GM12878 (cell line): ENCODE data around the gene NUP54. TPM values are rescaled to one million over a fixed set of nuclear protein-coding genes. Genes with fewer than 3 reads are reported as not detected.
A peak's percentile ranks its signal among the peaks of the same experiment; 100 is the strongest.

ENCODE experiments used
- ASH2L ChIP-seq: fragments of 300-600, 200-600 bp; sonication (generic); IDR thresholded peaks from 2 replicates; pipeline ENCODE4 v1.6.1; 2017; ENCODE audit warnings: low read depth, mild to moderate bottlenecking, borderline replicate concordance
- BCL3 ChIP-seq: IDR thresholded peaks from 2 replicates; pipeline ENCODE4 v1.6.1; 2011; ENCODE audit warnings: borderline replicate concordance, low read depth, mild to moderate bottlenecking, moderate library complexity, low read length; ENCODE audit not compliant: insufficient read depth, poor library complexity, severe bottlenecking
- BCLAF1 ChIP-seq: fragments of 450-650 bp; IDR thresholded peaks from 2 replicates; pipeline ENCODE4 v1.6.1; 2017; ENCODE audit warnings: antibody characterized with exemption, mild to moderate bottlenecking, moderate library complexity
- CBX5 ChIP-seq: sonication (generic); IDR thresholded peaks from 2 replicates; pipeline ENCODE4 v1.6.1; 2016; ENCODE audit warnings: low read depth, moderate library complexity, mild to moderate bottlenecking, inconsistent platforms
- CEBPZ ChIP-seq: fragments of 150-350 bp; IDR thresholded peaks from 2 replicates; pipeline ENCODE4 v1.6.1; 2016; ENCODE audit warnings: low read depth, low read length
- FOXM1 ChIP-seq: IDR thresholded peaks from 2 replicates; pipeline ENCODE4 v1.6.1; 2012; ENCODE audit warnings: low read depth, mild to moderate bottlenecking, inconsistent platforms, low read length, moderate library complexity
- MTA3 ChIP-seq: IDR thresholded peaks from 2 replicates; pipeline ENCODE4 v1.6.1; 2012; ENCODE audit warnings: low read length, inconsistent platforms, borderline replicate concordance
- NFYA ChIP-seq: IDR thresholded peaks from 2 replicates; pipeline ENCODE4 v1.6.1; 2011; ENCODE audit warnings: low read depth, mild to moderate bottlenecking, low read length, improper control_type of control experiment, borderline replicate concordance
- NFYB ChIP-seq: IDR thresholded peaks from 2 replicates; pipeline ENCODE4 v1.6.1; 2011; ENCODE audit warnings: low read depth, mild to moderate bottlenecking, low read length, improper control_type of control experiment, moderate library complexity; ENCODE audit not compliant: insufficient read depth
- RAD21 ChIP-seq: IDR thresholded peaks from 2 replicates; pipeline ENCODE4 v1.6.1; 2011; ENCODE audit warnings: mild to moderate bottlenecking, low read depth, low read length, moderate library complexity; ENCODE audit not compliant: insufficient read depth
- REST ChIP-seq: IDR thresholded peaks from 2 replicates; pipeline ENCODE4 v1.6.1; 2012; ENCODE audit warnings: mild to moderate bottlenecking, low read depth, low read length
- SMARCA5 ChIP-seq: fragments of 450-650 bp; IDR thresholded peaks from 2 replicates; pipeline ENCODE4 v1.6.1; 2017; ENCODE audit warnings: mild to moderate bottlenecking
- YY1 ChIP-seq: IDR thresholded peaks from 2 replicates; pipeline ENCODE4 v1.6.1; 2011; ENCODE audit warnings: low read depth, mild to moderate bottlenecking, low read length
- ZBTB11 ChIP-seq: fragments of 450-650 bp; formaldehyde crosslinking; IDR thresholded peaks from 2 replicates; pipeline ENCODE4 v1.5.0; 2022; ENCODE audit warnings: mild to moderate bottlenecking, missing genetic modification characterization
- polyA plus RNA-seq, 11 experiments: library from polyadenylated mRNA; depleted of rRNA in 4 of 11; unstranded in 6 of 11; stranded (reverse) in 5 of 11; fragments of >200 nt; fragmentation: Nextera tagmentation in 4 of 11; fragmentation: Illumina TruSeq in 1 of 11; extraction: Ambion mirVana in 4 of 11; extraction: Trizol in 1 of 11; gene quantifications; 1 replicate in 1 of 11; 2 replicates in 10 of 11; pipeline versions ENCODE4 v1.2.1 to v1.2.3, GENCODE V29; 2011 to 2016; ENCODE audit warnings: inconsistent platforms in 2 of 11, missing spikeins in 2 of 11, low read depth in 1 of 11
- total RNA-seq, 4 experiments: library from RNA; depleted of rRNA in 3 of 4; stranded (reverse); fragments of >200 nt in 3 of 4; fragmentation: Illumina TruSeq in 1 of 4; extraction: Trizol in 1 of 4; gene quantifications; 2 replicates each; pipeline versions ENCODE4 v1.2.1 to v1.2.3, GENCODE V29; 2013 to 2021

The NUP54 gene
- total and polyA plus RNA-seq, 10 of the 15 experiments (the other 5 are each of a cell fraction or from before 2014, with no cell fraction given), result 17.5 to 69.0 (median 42.3) TPM

- TF ChIP-seq ZBTB11 (CRISPR knock-in tag), result no peak
- peak; percentile 95 for TF ChIP-seq RAD21
- TF ChIP-seq NFYB, result no peak
- TF ChIP-seq CEBPZ, result no peak
- TF ChIP-seq BCL3, result no peak
- no peak for TF ChIP-seq BCLAF1
- no peak for TF ChIP-seq SMARCA5
- peak; percentile 83 for TF ChIP-seq YY1
- TF ChIP-seq NFYA, result no peak
- TF ChIP-seq FOXM1, result peak; percentile 44; the same call in 1 of the 2 replicates
- no peak for TF ChIP-seq ASH2L
- TF ChIP-seq REST, result no peak
- no peak for TF ChIP-seq MTA3
- no peak for TF ChIP-seq CBX5
Observed at GRCh38 chr4:76067652-76068286, 80.4 kb downstream of the NUP54 start (continued).
